Stromal cell of bone marrow (primary cell): ENCODE results near the gene VSTM4.
A peak's percentile ranks its signal among the peaks of the same experiment; 100 is the strongest.

Experiments used
- DNase-seq: peaks from one replicate; pipeline ENCODE4 v3.0.0-alpha.2; 2012; ENCODE audit warnings: low read depth

Gene VSTM4

GRCh38 chr10:49040601-49041000 is 74.7 kb downstream of the VSTM4 start:
- DNase-seq, result no peak

GRCh38 chr10:49039409-49039808 is 75.9 kb downstream of the VSTM4 start:
- DNase-seq, result no peak

DNA sequence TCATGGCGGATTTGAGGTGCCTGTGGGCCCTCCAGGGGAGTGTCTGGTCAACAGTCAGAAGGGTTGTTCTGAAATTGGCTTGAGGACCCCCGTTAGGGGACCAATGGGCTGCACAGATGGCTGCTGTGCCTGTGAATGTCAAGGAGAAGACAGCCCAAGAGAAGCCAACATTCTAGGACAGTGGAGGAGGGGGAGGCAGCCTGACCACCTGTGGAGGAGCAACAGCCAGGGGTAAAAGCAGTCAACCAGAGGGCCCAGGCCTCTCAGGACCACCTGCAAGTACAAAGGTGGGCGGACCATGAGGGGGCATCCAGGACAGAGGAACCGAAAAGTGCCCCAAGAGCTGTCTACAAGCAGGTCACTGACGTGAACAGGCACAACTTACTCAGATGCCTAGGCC is 76.6 kb downstream of the VSTM4 start:
- no peak for DNase-seq

GRCh38 chr10:49037187-49037586 is 78.1 kb downstream of the VSTM4 start:
- peak; percentile 83 for DNase-seq

GRCh38 chr10:49036638-49037037 is 78.7 kb downstream of the VSTM4 start:
- no peak for DNase-seq

- no peak for DNase-seq
These were observed 79.4 kb downstream of the VSTM4 start for GRCh38 chr10:49035920-49036319.

GRCh38 chr10:49034925-49035324 is 80.4 kb downstream of the VSTM4 start:
- no peak for DNase-seq

DNA sequence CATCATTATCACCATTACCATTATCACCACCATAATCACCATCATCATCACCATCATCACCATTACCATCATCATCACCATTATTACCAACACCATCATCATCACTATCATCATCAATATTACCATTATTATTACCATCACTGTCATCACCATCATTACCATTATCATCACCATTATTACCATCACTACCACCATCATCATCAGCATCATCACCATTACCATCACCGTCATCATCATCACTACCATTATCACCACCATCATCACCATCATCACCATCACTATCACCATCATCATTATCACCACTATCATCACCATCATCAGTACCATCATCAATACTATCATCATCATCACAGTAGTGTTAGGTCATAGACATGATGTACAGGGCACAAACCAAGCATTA is 81.4 kb downstream of the VSTM4 start:
- no peak for DNase-seq

- DNase-seq, result no peak
These were observed 85.7 kb downstream of the VSTM4 start for GRCh38 chr10:49029666-49030065.

DNA sequence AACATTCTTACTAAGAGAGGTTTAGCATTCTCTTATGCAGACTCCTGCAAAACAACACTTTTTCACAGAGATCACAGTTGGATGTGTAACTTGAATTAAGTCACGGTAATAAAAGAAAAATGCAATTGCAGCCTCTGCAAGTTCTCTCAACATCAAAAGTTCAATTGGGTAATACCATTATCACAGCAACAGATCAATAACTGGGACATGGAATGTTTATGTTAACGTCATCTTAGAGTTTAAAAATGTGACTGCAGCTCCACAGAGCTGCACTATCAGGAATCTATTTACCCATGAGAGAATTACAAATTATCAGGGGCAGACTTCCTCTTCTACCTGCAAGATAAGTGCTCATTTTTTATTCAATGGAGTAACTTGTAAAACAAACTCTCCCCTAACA is 86.7 kb downstream of the VSTM4 start:
- DNase-seq, result no peak

DNA sequence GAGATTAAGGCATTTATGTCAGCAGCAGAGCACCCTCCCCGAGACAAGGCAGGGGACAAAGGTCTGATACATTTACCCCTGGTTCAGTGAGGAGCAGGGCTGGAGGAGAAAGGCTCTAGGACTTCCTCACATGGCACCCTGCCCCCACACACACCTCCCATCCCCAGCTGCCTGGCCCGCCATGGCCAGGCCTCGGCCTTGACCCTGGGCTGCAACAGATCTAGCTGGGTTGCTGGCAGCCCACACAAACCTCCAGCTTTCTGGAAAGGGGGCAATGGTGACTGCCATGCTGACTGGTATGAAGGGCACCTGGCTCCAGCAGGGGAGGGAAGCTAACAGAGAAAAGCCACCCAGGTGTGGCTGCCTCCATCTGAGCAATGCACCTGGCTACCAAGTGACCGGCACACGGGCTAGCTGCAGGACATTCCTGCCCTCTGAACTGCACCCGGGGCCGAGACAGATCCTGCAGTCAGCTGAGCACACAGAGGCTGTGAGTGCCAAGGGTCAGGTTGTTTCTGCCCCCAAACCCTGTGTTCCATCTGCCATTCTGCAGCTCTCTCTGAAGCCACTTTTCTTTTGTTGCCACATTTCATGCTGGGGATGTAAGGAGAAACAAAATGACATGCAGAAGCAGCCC is 89.9 kb downstream of the VSTM4 start:
- DNase-seq, result no peak

DNA sequence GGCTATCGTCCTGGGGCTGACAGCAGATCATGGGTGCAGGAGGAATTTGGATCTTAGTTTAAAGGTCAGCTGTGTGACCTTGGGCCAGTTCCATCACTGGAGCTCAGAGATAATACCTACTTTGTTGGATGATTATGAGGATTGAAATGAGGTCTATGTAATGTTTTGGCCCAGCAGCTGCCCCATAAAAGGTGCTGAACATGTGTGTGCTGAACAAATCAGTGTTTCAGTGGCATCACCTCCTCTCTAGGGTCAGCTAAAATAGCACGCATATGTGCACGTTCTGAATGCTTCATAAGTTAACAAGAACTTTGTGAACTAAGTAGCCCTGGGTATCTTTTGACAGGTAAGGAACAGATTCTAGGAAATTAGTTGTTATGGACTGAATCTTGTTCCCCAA is 90.8 kb downstream of the VSTM4 start:
- DNase-seq, result no peak

DNA sequence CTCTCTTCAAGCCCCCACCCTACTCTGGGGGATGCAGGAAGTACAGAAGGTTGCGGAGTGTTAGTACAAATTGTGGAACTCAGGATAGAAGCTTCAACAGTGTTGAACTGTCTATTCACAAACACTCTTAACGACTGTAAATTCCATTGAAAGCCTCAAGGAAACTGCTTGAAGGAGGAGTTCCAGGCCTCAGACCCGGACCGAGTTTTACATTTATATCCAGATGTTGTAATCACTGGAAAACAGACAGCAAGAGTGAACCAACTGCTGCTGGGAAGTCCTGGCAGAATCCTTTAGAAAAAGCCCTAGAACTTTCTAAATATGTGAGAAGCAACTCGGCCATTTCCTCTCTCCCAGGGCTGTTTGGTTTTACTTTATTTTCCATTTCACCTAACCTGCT is 91.6 kb downstream of the VSTM4 start:
- peak; percentile 34 for DNase-seq

- no peak for DNase-seq
These were observed 92.3 kb downstream of the VSTM4 start for GRCh38 chr10:49023071-49023470.

DNA sequence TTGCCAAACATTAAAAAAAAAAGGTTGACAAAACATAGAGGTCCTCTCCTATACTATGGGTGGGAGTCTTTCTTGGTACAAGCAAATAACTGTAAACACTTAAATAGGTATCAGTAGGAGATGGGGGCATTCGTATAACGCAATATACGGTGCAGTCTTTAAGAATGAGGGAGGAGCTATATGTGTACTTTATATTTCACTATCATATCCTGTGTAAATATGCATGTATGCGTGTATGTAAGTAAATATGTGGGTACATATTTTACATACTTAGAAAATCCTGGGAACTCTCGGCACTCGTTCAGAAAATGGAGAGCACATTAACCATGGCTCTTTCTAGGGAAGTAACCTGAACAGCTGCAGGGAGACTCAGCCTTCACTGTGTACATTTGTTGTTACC is 93.6 kb downstream of the VSTM4 start:
- no peak for DNase-seq

GRCh38 chr10:49015700-49016099 is 99.6 kb downstream of the VSTM4 start:
- no peak for DNase-seq

DNA sequence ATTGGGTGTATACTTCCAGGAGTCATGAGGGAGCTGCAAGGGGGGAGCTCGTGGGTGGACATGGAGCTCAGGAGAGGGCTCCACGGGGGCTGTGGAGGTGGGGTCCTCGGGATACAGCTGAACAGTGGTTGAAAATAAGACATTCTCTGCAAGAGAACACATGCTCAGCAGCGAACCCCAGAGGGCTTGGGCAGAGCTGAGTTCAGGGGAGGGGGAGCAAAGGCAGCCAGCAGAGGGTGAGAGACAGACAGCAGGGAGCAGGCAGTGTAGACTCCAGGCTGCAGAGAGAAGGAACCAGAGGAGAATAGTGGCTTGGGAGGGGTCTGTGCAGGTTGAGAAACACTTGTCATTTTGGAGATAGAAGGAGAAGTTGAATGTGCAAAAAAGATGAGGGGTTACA is 102.7 kb downstream of the VSTM4 start:
- DNase-seq, result no peak

DNA sequence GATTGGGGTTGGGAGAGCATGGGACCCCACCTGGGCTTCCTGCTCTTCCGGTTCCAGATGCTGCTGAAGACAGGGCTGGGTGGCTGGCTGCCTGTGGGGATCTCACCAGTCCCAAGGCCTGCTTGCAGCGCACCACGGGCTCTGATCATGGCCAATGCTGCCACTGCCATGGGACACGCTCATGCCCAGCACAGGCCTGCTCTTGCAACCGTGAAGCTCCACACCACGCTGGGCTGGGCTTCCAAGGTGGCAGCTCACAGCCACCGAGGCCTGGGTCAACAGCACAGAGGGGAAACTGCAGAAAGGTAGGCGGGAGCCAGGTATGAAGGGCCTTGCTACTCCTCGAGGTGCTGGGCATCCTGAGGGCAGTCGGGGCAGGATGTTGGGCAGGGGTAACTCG is 103.6 kb downstream of the VSTM4 start:
- no peak for DNase-seq

DNA sequence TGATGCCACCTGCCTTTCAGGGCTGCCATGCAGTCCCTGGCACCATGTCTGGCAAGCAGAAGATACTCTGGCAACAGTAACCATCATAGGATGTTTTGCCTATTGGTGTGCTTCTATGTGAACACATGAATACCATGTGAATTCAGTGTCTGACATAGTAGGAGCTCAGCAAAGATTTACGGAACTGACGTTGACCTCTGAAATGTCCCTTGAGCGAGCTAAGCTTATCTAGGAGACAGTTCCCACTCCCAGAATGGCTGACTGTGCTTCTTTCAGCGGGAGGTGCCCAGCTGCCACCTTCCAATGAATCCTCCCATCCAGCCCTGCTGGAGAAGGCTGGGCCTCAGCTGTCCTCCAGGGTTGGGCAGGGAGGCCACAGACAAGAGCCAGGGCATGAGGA is 104.5 kb downstream of the VSTM4 start:
- DNase-seq, result no peak

DNA sequence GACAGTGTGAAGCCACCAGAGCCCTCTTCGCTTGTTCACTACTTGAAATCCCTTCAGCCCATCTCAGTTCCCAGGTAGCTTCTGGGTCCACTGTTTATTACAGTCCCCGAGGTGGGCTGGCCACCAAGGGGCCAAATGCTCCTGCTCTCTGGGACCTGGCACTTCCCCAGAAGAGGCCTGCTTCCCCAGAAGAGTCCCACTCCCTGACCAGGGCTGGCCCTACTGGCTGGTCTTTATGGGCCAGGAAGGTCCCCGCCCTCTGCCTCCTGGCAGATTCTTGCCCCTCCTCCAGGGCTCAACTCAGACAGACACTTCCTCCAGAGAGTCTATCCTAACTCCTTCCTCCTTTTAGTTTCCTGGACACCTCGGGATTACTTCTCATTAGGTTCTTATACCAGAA is 105.0 kb downstream of the VSTM4 start:
- no peak for DNase-seq

DNA sequence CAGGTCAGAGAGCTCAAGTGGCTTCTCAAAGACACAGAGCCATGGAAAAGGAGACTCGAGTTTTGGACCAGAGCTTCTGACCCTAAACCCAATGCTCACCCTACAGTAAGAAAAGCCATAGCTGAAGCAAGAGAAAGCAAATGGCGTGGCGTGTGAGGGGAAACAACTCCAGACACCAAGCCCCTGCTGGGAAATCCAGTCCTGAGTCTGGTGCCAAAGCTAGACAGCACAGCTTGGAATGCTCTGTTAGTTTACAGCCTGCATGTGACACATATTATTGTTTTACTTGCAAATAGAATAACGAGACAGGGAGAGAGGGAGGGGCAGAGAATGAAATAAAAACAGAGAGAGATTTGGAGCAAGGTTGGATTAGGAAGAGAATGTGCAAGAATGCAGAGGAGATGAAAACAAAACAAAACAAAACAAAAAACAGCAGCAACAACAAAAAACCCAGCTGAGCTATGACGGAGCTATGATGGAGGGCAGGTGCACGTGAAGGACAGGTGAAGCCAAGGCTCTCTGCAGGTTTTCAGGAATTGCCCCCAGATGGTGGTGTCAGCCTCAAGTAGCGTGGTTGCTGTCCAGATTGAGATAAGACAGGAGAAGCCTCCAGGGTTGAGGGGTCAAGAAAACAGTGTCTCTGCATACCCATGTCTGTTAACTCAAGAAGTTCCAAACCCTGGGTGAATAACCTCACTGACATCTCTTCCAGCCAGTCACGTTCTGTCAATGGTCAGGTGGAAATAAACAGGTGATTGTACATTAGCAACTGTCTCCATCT is 105.9 kb downstream of the VSTM4 start:
- no peak for DNase-seq

DNA sequence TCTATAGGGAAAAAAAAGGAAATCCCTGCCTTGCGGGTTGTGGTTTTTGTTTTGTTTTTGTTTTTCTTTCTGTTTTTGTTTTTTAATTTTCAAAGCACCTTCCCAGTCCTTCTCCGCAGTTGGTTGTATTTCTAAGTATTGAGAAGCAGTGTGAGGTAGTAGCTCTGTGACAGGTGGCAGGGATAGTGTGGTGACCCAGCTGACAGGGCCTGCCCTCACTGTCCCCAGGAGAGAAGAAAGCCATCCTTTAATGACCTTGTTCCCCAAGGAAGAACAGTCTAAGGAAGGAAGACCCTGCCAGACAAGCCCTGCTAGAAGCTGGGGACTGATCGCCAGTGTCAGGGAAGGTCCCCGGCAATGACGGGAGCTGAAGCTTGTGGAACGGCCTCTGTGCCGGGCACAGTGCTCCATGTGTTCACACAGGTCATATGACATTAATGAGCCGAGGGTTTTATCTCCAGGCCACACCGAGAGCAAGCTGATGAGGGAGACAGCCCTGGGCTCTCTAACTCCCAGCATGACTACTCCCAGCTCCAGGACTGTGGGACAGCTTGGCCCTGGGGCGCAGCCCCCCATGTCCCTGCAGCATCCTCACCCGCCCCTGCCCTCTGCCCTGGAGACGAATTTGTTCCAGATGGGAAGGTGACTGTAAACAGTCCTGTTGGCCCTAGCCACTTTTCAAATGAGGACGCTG is 106.7 kb downstream of the VSTM4 start:
- no peak for DNase-seq

GRCh38 chr10:49008091-49008490 is 107.2 kb downstream of the VSTM4 start:
- no peak for DNase-seq
